HepG2 (cell line): ENCODE measurements around the gene TCFL5. TPM values are rescaled to one million over a fixed set of nuclear protein-coding genes. Genes with fewer than 3 reads are reported as not detected.

Source experiments
- AGO2 ChIP-seq: fragments of 200-400 bp; formaldehyde crosslinking; optimal IDR thresholded peaks from 2 replicates; pipeline ENCODE3; 2017; ENCODE audit warnings: mild to moderate bottlenecking, low read depth, low read length, moderate library complexity
- BCL6 ChIP-seq: IDR thresholded peaks from 2 replicates; pipeline ENCODE4 v1.6.1; 2016; ENCODE audit warnings: missing genetic modification reagents, missing compliant biosample characterization
- CBX1 ChIP-seq: IDR thresholded peaks from one replicate; pipeline ENCODE4 v1.6.1; 2016; ENCODE audit warnings: antibody characterized with exemption, low read depth
- CCDC6 ChIP-seq: sonication (generic); formaldehyde crosslinking; IDR thresholded peaks from 2 replicates; pipeline ENCODE4 v1.8.1; 2022; ENCODE audit warnings: mild to moderate bottlenecking, missing genetic modification reagents, moderate library complexity
- HDAC6 ChIP-seq: fragments of 200-600 bp; sonication (generic); IDR thresholded peaks from 2 replicates; pipeline ENCODE4 v1.7.0; 2017; ENCODE audit warnings: mild to moderate bottlenecking, antibody characterized with exemption, low read length, low read depth
- HOXA5 ChIP-seq: sonication (generic); formaldehyde crosslinking; IDR thresholded peaks from 2 replicates; pipeline ENCODE4 v1.4.0; 2020; ENCODE audit warnings: missing genetic modification reagents
- PHF8 ChIP-seq: sonication (generic); formaldehyde crosslinking; IDR thresholded peaks from 2 replicates; pipeline ENCODE4 v1.5.0; 2020; ENCODE audit warnings: missing genetic modification reagents
- PLRG1 ChIP-seq: fragments of 450-650 bp; conservative IDR thresholded peaks from 2 replicates; pipeline ENCODE4 v1.6.1; 2016
- RBAK ChIP-seq: sonication (generic); formaldehyde crosslinking; IDR thresholded peaks from 2 replicates; pipeline ENCODE4 v1.5.1; 2020; ENCODE audit warnings: mild to moderate bottlenecking, missing genetic modification reagents
- RFX1 ChIP-seq: fragments of 450-650 bp; IDR thresholded peaks from 2 replicates; pipeline ENCODE4 v1.6.1; 2017
- SIN3A ChIP-seq: IDR thresholded peaks from 2 replicates; pipeline ENCODE4 v1.6.1; 2011; ENCODE audit warnings: low read depth, mild to moderate bottlenecking, control low read depth, low read length, borderline replicate concordance
- SP1 ChIP-seq, 2 experiments: fragments of 450-650 bp in 1 of 2; sonication (generic) in 1 of 2; formaldehyde crosslinking in 1 of 2; IDR thresholded peaks; 2 replicates each; pipeline versions ENCODE4 v1.4.0 to v1.6.1; 2016 to 2020; ENCODE audit warnings: missing genetic modification reagents in 1 of 2
- TEF ChIP-seq: sonication (generic); formaldehyde crosslinking; IDR thresholded peaks from 2 replicates; pipeline ENCODE4 v1.5.0; 2020; ENCODE audit warnings: missing genetic modification reagents
- ZNF121 ChIP-seq: sonication (generic); formaldehyde crosslinking; IDR thresholded peaks from 2 replicates; pipeline ENCODE4 v1.5.0; 2020; ENCODE audit warnings: mild to moderate bottlenecking, missing genetic modification reagents
- ZNF251 ChIP-seq: sonication (generic); formaldehyde crosslinking; IDR thresholded peaks from 2 replicates; pipeline ENCODE4 v1.9.0; 2021; ENCODE audit warnings: mild to moderate bottlenecking, missing genetic modification reagents
- ZNF263 ChIP-seq: sonication (generic); formaldehyde crosslinking; IDR thresholded peaks from 2 replicates; pipeline ENCODE4 v1.4.0; 2020; ENCODE audit warnings: missing genetic modification reagents
- ZNF33A ChIP-seq: sonication (generic); formaldehyde crosslinking; IDR thresholded peaks from 2 replicates; pipeline ENCODE4 v1.5.1; 2020; ENCODE audit warnings: missing genetic modification reagents, mild to moderate bottlenecking, moderate library complexity, borderline replicate concordance
- ZNF383 ChIP-seq: sonication (generic); formaldehyde crosslinking; IDR thresholded peaks from 2 replicates; pipeline ENCODE4 v1.4.0; 2020; ENCODE audit warnings: missing genetic modification reagents, mild to moderate bottlenecking, borderline replicate concordance
- ZNF460 ChIP-seq: sonication (generic); formaldehyde crosslinking; IDR thresholded peaks from 2 replicates; pipeline ENCODE4 v1.5.1; 2020; ENCODE audit warnings: missing genetic modification reagents, mild to moderate bottlenecking, borderline replicate concordance
- ZNF607 ChIP-seq: sonication (generic); formaldehyde crosslinking; IDR thresholded peaks from 2 replicates; pipeline ENCODE4 v1.5.1; 2020; ENCODE audit warnings: missing genetic modification reagents, mild to moderate bottlenecking, borderline replicate concordance
- ZNF672 ChIP-seq: sonication (generic); formaldehyde crosslinking; IDR thresholded peaks from 2 replicates; pipeline ENCODE4 v1.8.1; 2022; ENCODE audit warnings: missing genetic modification reagents
- ZNF678 ChIP-seq: sonication (generic); formaldehyde crosslinking; IDR thresholded peaks from 2 replicates; pipeline ENCODE4 v1.4.0; 2020; ENCODE audit warnings: mild to moderate bottlenecking, missing genetic modification reagents
- ZSCAN21 ChIP-seq: sonication (generic); formaldehyde crosslinking; IDR thresholded peaks from 2 replicates; pipeline ENCODE4 v1.8.0; 2022; ENCODE audit warnings: mild to moderate bottlenecking, missing genetic modification reagents, moderate library complexity, borderline replicate concordance
- polyA plus RNA-seq, 8 experiments: library from polyadenylated mRNA; depleted of rRNA in 3 of 8; stranded (reverse) in 7 of 8; unstranded in 1 of 8; fragments of >200 nt; fragmentation: Illumina TruSeq in 4 of 8; extraction: Trizol in 4 of 8; gene quantifications; 2 replicates each; pipeline versions ENCODE4 v1.2.1 to v1.2.3, GENCODE V29; 2011 to 2016; ENCODE audit warnings: low read depth in 4 of 8, missing spikeins in 1 of 8, mixed read lengths in 1 of 8; ENCODE audit not compliant: insufficient read depth in 1 of 8
- total RNA-seq, 5 experiments: library from RNA; depleted of rRNA; stranded (reverse); fragments of >200 nt; fragmentation: Illumina TruSeq; extraction: Trizol; gene quantifications; 2 replicates each; pipeline ENCODE4 v1.2.3, GENCODE V29; 2016; ENCODE audit warnings: low read depth in 1 of 5
- TF ChIP-seq, protein P1 (sequence below): sonication (generic); formaldehyde crosslinking; IDR thresholded peaks from 2 replicates; pipeline ENCODE4 v1.5.1; 2020; ENCODE audit warnings: missing genetic modification reagents, mild to moderate bottlenecking, borderline replicate concordance
- TF ChIP-seq, protein P2 (sequence below): sonication (generic); formaldehyde crosslinking; IDR thresholded peaks from 2 replicates; pipeline ENCODE4 v1.8.1; 2023; ENCODE audit warnings: mild to moderate bottlenecking, moderate library complexity, missing genetic modification reagents
- TF ChIP-seq, protein P3 (sequence below), 2 experiments: sonication (generic) in 1 of 2; formaldehyde crosslinking in 1 of 2; IDR thresholded peaks; 2 replicates each; pipeline versions ENCODE4 v1.5.1 to v1.6.1; 2011 to 2020; ENCODE audit warnings: borderline replicate concordance in 1 of 2, low read depth in 1 of 2, low read length in 1 of 2, mild to moderate bottlenecking in 1 of 2, missing genetic modification reagents in 1 of 2, moderate library complexity in 1 of 2

The TCFL5 gene
- total and polyA plus RNA-seq, 2 of the 13 experiments (the other 11 are each of a cell fraction or from before 2014, with no cell fraction given) = 14.8 to 20.0 TPM

DNA sequence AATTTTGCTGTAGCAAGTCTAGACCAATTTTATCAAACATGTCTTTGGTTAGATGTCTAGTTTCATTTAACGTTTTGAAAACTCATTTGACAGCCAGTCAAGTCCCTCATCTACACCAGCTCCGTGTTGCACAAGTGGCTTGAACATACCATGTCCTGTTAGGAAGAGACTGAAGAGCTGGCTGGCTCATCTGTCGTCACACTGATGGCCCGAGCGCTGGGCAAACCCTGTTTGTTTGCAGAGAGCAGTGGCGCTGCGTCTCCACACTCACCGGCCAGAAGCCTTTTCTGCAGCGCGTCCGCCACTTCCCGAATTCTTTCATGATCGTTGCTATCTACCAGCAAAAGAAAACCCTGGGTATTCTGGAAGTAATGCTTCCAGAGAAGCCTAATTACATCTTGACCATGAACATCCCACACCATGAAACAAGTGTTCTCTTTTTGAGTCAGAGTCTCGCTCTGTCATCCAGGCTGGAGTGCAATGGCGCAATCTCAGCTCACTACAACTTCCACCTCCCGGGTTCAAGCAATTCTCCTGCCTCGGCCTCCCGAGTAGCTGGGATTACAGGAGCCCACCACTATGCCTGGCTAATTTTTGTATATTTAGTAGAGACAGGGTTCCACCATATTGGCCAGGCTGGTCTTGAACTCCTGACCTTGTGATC, 10.7 kb upstream of the TCFL5 start (continued):
- TF ChIP-seq, protein P1, sequence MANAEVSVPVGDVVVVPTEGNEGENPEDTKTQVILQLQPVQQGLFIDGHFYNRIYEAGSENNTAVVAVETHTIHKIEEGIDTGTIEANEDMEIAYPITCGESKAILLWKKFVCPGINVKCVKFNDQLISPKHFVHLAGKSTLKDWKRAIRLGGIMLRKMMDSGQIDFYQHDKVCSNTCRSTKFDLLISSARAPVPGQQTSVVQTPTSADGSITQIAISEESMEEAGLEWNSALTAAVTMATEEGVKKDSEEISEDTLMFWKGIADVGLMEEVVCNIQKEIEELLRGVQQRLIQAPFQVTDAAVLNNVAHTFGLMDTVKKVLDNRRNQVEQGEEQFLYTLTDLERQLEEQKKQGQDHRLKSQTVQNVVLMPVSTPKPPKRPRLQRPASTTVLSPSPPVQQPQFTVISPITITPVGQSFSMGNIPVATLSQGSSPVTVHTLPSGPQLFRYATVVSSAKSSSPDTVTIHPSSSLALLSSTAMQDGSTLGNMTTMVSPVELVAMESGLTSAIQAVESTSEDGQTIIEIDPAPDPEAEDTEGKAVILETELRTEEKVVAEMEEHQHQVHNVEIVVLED (CRISPR knock-in tag) = peak; percentile 34; the same call in 1 of the 2 replicates
- no peak for TF ChIP-seq AGO2
- no peak for TF ChIP-seq HOXA5 (CRISPR knock-in tag)
- no peak for TF ChIP-seq TEF (CRISPR knock-in tag)
- TF ChIP-seq ZNF672 (CRISPR knock-in tag) = no peak
- TF ChIP-seq, protein P2, sequence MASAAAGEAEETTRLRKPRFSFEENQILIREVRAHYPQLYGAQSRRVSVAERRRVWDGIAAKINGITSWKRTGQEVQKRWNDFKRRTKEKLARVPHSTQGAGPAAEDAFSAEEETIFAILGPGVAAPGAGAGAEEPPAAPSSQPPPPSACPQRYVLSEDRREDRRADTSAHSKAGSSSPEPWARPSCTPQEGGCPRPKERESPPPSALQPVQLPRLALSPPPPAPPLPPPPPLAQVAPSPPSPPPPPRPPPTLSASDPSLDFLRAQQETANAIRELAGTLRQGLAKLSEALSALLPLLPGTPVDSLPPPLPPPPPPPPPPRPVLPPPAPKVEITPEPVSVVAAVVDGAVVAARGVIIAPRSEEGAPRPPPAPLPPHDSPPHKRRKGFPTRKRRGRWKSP (CRISPR knock-in tag) = peak; percentile 85
- 0 out of 2 replicates have a peak, but pooled peaks have one; percentile 17 for TF ChIP-seq ZNF607
- TF ChIP-seq, protein P3, sequence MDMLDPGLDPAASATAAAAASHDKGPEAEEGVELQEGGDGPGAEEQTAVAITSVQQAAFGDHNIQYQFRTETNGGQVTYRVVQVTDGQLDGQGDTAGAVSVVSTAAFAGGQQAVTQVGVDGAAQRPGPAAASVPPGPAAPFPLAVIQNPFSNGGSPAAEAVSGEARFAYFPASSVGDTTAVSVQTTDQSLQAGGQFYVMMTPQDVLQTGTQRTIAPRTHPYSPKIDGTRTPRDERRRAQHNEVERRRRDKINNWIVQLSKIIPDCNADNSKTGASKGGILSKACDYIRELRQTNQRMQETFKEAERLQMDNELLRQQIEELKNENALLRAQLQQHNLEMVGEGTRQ (IDR thresholded peaks at IDR 0.05; ENCODE audit: low read depth, low read length) = no peak
- TF ChIP-seq, protein P3 (CRISPR knock-in tag; IDR thresholded peaks at IDR 0.05; ENCODE audit: borderline replicate concordance) = no peak
- no peak for TF ChIP-seq ZNF33A
- no peak for TF ChIP-seq PLRG1
- no peak for TF ChIP-seq RFX1
- no peak for TF ChIP-seq CCDC6 (CRISPR knock-in tag)
- TF ChIP-seq ZNF121 (CRISPR knock-in tag) = no peak
- no peak for TF ChIP-seq ZNF251
- no peak for TF ChIP-seq RBAK
- no peak for TF ChIP-seq HDAC6
- no peak for TF ChIP-seq BCL6 (CRISPR knock-in tag)
- TF ChIP-seq ZSCAN21 = no peak
- TF ChIP-seq ZNF383 (CRISPR knock-in tag) = no peak
- no peak for TF ChIP-seq CBX1
- TF ChIP-seq SP1 (IDR thresholded peaks at IDR 0.05) = no peak
- no peak for TF ChIP-seq SP1 (CRISPR knock-in tag; IDR thresholded peaks at IDR 0.05)
- no peak for TF ChIP-seq ZNF460
- TF ChIP-seq SIN3A = no peak
- 0 out of 2 replicates have a peak, but pooled peaks have one; percentile 6 for TF ChIP-seq ZNF263 (CRISPR knock-in tag)
- no peak for TF ChIP-seq ZNF678 (CRISPR knock-in tag)
- TF ChIP-seq PHF8 (CRISPR knock-in tag) = no peak
